GM10248 (cell line): ENCODE measurements around the gene DYSF.

Source experiments
- CTCF ChIA-PET: fragments of 300-600 bp; sonication (Branson Sonifier 250); formaldehyde crosslinking; extraction: SDS; loops from one replicate; lab custom pipeline; 2021; ENCODE audit warnings: antibody characterized with exemption; lab: Yijun Ruan, JAX
- POLR2A ChIA-PET: fragments of 350-650 bp; sonication (Branson Sonifier 250); formaldehyde crosslinking; extraction: SDS; loops from one replicate; lab custom pipeline; 2020; ENCODE audit warnings: antibody characterized with exemption; lab: Yijun Ruan, JAX
- DNase-seq: peaks from one replicate; pipeline ENCODE4 v3.0.0; 2012; ENCODE audit errors: extremely low spot score
- CTCF ChIP-seq: IDR thresholded peaks from 2 replicates; pipeline ENCODE4 v1.5.1; 2012; ENCODE audit warnings: mild to moderate bottlenecking, low read depth; ENCODE audit errors: extremely low read depth, missing control alignments, control extremely low read depth

The DYSF gene

GRCh38 chr2:71612581-71613402 is 159.4 kb downstream of the DYSF start:
- no peak for DNase-seq
- POLR2A ChIA-PET: no interaction called here
- CTCF ChIA-PET: interaction anchor here (0.6 kb wide), 1 partner anchor 537 kb away, joined by 3 read pairs; no protein-coding TSS in a partner anchor
- TF ChIP-seq CTCF: no peak

- no peak for TF ChIP-seq CTCF
- CTCF ChIA-PET: interaction anchor here (1.3 kb wide), 1 partner anchor 165 kb away, joined by 3 read pairs; no protein-coding TSS in a partner anchor
- no peak for DNase-seq
- POLR2A ChIA-PET: no interaction called here
Measured at GRCh38 chr2:71613403-71613952, 160.1 kb downstream of the DYSF start.

- DNase-seq: no peak
- no peak for TF ChIP-seq CTCF
- ChIA-PET POLR2A (no interaction called here), CTCF (interaction anchor here (1.2 to 1.3 kb wide), 2 partner anchors 11 to 164 kb away, joined by 3 read pairs; no protein-coding TSS in a partner anchor)
Measured at GRCh38 chr2:71613953-71614925, 160.9 kb downstream of the DYSF start.

DNA sequence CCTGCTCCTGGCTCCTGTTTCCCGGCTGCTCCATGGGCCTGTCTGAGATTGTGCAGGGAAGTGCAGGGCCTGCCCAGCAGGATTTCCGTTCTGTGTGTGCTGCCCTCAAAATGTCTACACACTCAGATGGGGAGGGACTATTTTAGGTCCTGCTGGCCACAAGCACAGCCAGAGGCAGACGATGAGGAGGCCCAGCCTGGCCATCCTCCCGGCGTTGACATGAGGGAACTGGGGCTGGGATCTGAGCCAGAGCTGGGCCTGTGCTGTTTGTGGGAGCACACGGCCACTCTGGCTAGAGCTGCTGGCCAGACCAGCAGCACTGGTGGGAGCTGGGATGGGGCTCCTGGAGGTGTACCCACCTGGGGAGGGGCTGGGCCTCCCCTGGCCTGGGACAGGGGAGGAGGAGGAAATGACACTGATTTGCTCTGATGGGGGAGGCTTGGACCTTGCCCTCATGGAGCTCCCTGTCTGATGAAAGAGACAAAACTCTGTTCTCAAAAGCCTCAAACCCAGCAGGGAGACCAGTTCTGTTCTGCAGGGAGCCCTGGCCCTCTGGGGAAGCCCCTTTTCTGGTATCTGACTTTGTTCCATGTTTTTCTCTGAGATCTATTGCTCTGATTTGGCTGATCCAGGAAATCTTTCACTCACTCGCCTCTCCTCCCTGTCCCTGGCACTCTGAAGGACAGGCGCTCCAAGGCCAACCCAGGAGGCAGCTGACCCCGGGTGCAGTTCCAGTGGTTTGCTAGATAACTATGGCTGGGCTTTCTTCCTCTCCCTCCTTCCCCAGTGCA is 161.8 kb downstream of the DYSF start:
- CTCF ChIA-PET: interaction anchor here (1.2 kb wide), 1 partner anchor 10 kb away, joined by 3 read pairs; no protein-coding TSS in a partner anchor
- POLR2A ChIA-PET: no interaction called here
- no peak for DNase-seq
- no peak for TF ChIP-seq CTCF

DNA sequence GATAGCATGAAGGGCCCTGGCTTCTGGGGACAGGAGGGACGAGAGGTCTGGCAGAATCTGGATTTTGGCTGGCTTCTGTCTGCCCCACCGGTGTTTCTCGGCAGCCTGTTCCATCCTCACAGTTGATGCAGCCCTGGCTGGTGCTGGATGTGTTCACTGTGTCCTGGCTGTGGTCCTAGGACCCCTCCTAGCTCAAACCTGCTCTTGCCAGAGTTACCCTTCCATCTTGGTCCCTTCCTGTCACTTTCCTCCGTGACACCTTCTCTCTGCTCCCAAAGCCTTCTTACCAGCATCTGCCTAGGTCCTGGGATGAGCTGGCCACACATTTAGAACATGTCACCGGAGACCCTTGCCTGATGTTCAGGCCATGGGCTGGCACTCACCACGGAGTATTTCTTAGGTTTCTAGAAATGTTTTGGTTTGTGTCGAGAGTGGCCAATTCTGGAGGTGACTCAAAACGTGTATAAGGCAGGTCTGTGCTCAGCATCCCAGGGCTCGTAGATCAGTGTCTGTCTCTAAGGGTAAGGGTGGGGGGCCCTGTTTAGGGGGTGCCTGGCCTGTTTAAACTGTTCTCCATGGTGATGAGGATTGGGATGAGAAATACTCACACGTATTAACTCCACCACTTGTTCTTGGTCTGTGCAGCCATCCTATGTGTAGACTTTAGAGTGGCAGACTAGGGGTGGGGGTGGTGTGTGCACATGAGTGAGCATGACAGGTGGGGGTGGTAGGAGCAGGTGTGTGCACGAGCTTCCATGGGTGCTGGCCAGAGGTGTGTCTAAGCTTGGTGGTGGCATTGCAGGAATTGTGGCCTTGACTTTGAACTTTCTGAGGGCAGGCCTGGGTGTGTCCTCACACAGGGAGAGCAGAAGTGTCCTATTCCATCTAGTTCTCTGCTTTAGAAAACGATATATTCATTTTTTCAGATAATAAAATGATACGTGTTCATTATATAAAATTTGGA is 162.7 kb downstream of the DYSF start:
- POLR2A ChIA-PET: no interaction called here
- no peak for DNase-seq

More for the DNA sequence above, 162.7 kb downstream of the DYSF start:
- CTCF ChIA-PET: no interaction called here
- TF ChIP-seq CTCF: no peak
